Erythroblast (primary cell): ENCODE results near the gene LRRC58.

Source experiments
- GATA1 ChIP-seq: IDR thresholded peaks from 2 replicates; pipeline ENCODE4 v1.6.1; 2011; ENCODE audit warnings: low read depth, mild to moderate bottlenecking, control low read depth, low read length, moderate library complexity
- POLR2A ChIP-seq: IDR thresholded peaks from 2 replicates; pipeline ENCODE4 v1.6.1; 2011; ENCODE audit warnings: mild to moderate bottlenecking, low read length

GRCh38 chr3:120355486-120355885, 6.3 kb upstream of the LRRC58 start:
- no peak for TF ChIP-seq POLR2A
- TF ChIP-seq GATA1: no peak
